ENCODE data around the gene E2F6.
A peak's percentile ranks its signal among the peaks of the same experiment; 100 is the strongest.

E2F6 gene, protein sequence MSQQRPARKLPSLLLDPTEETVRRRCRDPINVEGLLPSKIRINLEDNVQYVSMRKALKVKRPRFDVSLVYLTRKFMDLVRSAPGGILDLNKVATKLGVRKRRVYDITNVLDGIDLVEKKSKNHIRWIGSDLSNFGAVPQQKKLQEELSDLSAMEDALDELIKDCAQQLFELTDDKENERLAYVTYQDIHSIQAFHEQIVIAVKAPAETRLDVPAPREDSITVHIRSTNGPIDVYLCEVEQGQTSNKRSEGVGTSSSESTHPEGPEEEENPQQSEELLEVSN

DNA sequence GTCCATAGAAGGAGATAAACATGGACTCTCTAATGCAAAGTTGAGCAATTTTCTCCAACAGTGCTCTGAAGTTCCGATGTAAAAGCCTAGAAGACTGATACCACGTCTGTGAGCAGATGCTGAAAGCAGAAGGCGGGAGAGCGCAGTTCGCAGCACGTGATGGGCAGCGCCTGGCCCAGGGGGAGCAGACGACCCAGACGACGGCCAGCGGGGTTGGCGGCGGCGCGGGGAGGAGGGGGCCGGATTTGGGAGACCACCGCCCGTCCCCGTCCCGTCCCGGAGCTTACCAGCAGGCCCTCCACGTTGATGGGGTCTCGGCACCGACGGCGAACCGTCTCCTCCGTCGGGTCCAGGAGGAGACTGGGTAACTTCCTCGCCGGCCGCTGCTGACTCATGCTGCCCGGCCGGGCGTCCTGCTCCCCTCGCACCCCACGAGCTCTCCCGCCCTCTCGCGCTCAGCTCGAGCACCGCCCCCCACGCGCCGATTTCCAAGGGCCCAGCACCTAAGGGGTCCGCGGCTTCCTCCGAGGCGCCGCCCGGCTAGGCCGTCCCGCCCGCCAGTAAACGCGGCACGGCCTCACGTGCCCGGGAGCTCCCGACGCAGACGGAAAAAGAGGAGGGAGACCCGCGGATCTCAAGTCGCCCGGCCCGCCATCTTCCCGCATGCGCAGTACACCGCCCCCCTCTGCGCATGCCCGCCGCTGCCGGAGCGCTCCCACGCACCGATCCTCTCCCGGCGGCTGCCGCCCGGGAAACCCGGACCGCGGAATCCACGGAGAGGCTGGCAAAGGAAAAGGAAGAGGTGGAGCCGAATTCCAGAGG lies at the start of gene E2F6:
Gene E2F6 (minus strand): TSS at position 677 of the 822 bp plus-strand sequence. CDS start 282 bp downstream, at position 395.
- Histone ChIP-seq H3K27ac (ENCODE audit: low read length) (peak within 1 kb of the TSS; percentile 82), H3K27me3 (ENCODE audit: control insufficient read depth in 1 of 2, insufficient read depth in 2 of 2, low read length in 2 of 2) (no peaks in the 10 kb centered on the region), H3K9ac (ENCODE audit: low read length in 2 of 2) (peak within 1 kb of the TSS; percentile 2 to 55), H3K36me3 (ENCODE audit: control insufficient read depth in 2 of 2, insufficient read depth in 2 of 2, low read length in 2 of 2) (peaks cover 2 to 3% of the 10 kb centered on the region in 2 donors), H3K4me1 (ENCODE audit: control insufficient read depth, insufficient read depth, low read length) (peaks cover 13% of the 10 kb centered on the region), H3K9me3 (ENCODE audit: control insufficient read depth in 2 of 2, low read length in 2 of 2) (no peaks in the 10 kb centered on the region), H3K4me3 (ENCODE audit: low read length in 2 of 2) (peak within 1 kb of the TSS; percentile 47 to 72)

DNA sequence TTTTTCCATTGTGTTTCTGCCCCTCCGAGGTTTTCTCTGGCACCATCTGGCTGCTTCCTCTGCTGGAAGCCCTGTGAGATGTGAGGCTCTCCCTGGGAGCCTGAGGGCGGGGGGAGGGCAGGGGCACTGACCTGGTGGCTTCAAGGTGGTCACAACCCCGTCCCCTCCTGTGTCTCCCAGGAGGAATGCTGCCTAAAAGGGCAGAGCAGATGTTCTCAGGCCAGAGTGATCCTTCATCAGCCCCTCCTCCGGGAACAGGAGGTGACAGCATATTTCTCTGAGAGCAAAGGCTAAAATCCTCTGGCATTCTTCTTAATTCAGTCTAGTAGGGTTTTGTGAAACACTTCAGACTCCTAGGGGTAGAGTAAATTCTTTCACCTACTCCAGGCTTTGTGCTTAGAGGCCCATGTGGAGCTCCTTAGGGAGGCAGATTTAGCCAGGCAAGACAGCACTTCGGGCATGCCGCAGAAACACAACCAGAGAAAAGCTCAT lies 49.6 kb upstream of the E2F6 start:
- Histone ChIP-seq H3K9me3 (ENCODE audit: control insufficient read depth in 2 of 2, low read length in 2 of 2) (no peaks in the 10 kb centered on the region), H3K4me3 (ENCODE audit: low read length in 2 of 2) (no peak overlapping the region), H3K4me1 (ENCODE audit: control insufficient read depth, insufficient read depth, low read length) (no peaks in the 10 kb centered on the region), H3K9ac (ENCODE audit: low read length in 2 of 2) (no peak overlapping the region), H3K36me3 (ENCODE audit: control insufficient read depth in 2 of 2, insufficient read depth in 2 of 2, low read length in 2 of 2) (no peaks in the 10 kb centered on the region), H3K27me3 (ENCODE audit: control insufficient read depth in 1 of 2, insufficient read depth in 2 of 2, low read length in 2 of 2) (peaks cover 0 to 2% of the 10 kb centered on the region in 2 donors), H3K27ac (ENCODE audit: low read length) (no peak overlapping the region)

DNA sequence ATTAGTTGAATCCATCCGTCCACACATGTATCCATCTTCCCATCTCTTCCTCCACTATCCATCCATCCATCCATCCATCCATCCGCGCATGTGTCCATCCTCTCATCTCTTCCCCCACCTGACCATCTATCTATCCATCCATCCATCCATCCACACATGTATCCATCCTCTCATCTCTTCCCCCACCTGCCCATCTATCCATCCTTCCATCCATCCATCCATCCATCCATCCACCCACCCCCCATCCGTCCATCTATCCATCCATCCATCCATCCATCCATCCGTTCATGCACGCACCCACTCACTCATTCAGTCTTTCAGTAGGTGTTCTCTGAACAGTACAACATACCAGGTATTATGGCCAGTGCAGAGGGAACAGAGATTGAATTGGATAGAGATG lies 48.9 kb upstream of the E2F6 start:
- Histone ChIP-seq H3K36me3 (ENCODE audit: control insufficient read depth in 2 of 2, insufficient read depth in 2 of 2, low read length in 2 of 2) (no peaks in the 10 kb centered on the region), H3K9ac (ENCODE audit: low read length in 2 of 2) (no peak overlapping the region), H3K9me3 (ENCODE audit: control insufficient read depth in 2 of 2, low read length in 2 of 2) (no peaks in the 10 kb centered on the region), H3K4me3 (ENCODE audit: low read length in 2 of 2) (no peak overlapping the region), H3K27me3 (ENCODE audit: control insufficient read depth in 1 of 2, insufficient read depth in 2 of 2, low read length in 2 of 2) (peaks cover 0 to 2% of the 10 kb centered on the region in 2 donors), H3K27ac (ENCODE audit: low read length) (no peak overlapping the region), H3K4me1 (ENCODE audit: control insufficient read depth, insufficient read depth, low read length) (no peaks in the 10 kb centered on the region)

DNA sequence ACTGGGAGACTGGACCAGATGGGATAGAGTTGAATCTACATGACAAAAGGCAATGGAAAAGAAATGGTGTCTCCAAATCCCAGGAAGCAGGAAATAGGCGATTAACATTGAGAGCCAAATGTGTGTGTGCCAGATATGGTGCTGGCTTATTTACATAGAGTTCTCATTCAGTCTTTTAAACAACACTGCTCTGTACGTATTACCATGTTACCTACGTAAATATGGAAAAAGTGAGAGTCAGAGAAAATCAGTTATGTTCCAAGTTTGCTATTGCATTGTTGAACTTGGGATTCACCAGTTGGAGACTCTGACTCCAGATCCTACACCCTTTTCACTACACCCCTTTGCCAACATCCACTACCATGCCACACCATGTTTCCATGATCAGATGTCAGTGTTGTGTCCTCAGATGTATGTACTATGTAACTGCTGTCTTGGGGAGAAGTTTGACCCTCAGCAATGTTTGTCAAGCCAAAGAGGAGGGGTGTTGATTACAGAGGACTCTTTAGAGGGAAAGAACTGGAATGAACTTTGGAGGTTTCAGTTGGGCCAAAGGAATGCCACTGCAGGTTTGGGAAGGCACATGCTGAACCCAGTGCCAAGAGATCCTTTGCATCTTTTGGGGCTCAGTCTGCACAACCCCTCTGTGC lies 48.2 kb upstream of the E2F6 start:
- Histone ChIP-seq H3K9me3 (ENCODE audit: control insufficient read depth in 2 of 2, low read length in 2 of 2) (no peaks in the 10 kb centered on the region), H3K27ac (ENCODE audit: low read length) (no peak overlapping the region), H3K4me1 (ENCODE audit: control insufficient read depth, insufficient read depth, low read length) (no peaks in the 10 kb centered on the region), H3K4me3 (ENCODE audit: low read length in 2 of 2) (no peak overlapping the region), H3K36me3 (ENCODE audit: control insufficient read depth in 2 of 2, insufficient read depth in 2 of 2, low read length in 2 of 2) (no peaks in the 10 kb centered on the region), H3K9ac (ENCODE audit: low read length in 2 of 2) (no peak overlapping the region), H3K27me3 (ENCODE audit: control insufficient read depth in 1 of 2, insufficient read depth in 2 of 2, low read length in 2 of 2) (peaks cover 0 to 2% of the 10 kb centered on the region in 2 donors)

DNA sequence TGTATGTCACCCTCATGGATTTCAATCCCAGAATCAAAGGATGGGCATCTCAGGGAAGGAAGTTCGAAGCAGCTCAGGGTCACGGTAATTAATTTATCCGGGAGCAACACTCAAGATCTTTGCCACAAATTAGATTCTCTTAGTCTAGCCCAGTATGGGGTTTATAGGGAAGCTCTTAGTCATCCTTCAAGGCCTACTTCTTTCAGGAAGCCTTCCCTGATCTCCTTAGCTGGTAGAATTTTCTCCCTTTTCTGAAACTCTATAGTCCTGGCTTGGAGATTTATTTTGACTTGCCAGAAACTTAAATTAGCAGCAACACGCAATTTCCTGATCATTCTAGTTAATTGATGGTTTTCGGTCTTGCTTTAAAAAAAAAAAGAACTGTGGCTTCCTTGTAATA lies 47.4 kb upstream of the E2F6 start:
- Histone ChIP-seq H3K4me3 (ENCODE audit: low read length in 2 of 2) (no peak overlapping the region), H3K36me3 (ENCODE audit: control insufficient read depth in 2 of 2, insufficient read depth in 2 of 2, low read length in 2 of 2) (no peaks in the 10 kb centered on the region), H3K4me1 (ENCODE audit: control insufficient read depth, insufficient read depth, low read length) (no peaks in the 10 kb centered on the region), H3K9ac (ENCODE audit: low read length in 2 of 2) (no peak overlapping the region), H3K27me3 (ENCODE audit: control insufficient read depth in 1 of 2, insufficient read depth in 2 of 2, low read length in 2 of 2) (peaks cover 0 to 2% of the 10 kb centered on the region in 2 donors), H3K27ac (ENCODE audit: low read length) (no peak overlapping the region), H3K9me3 (ENCODE audit: control insufficient read depth in 2 of 2, low read length in 2 of 2) (no peaks in the 10 kb centered on the region)

DNA sequence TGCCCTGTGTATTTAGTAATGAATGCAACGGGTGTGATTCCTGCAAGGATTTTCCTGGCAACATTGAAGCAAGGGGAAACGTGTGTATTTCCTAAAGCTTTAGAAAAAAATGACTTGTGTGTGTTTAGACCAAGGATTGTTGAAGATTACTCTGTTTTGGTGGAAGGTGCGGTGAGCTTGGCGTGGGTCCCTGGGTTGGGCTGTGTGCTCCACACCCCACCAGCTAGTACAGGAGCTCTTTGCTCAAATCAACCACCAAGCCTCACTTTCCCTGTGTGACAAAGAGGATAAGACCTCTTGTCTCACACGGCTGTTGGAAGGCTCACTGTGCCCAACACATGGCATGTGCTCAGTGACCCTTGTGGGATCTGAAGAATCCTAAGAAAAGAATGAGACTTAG lies 46.5 kb upstream of the E2F6 start:
- Histone ChIP-seq H3K9me3 (ENCODE audit: control insufficient read depth in 2 of 2, low read length in 2 of 2) (no peaks in the 10 kb centered on the region), H3K36me3 (ENCODE audit: control insufficient read depth in 2 of 2, insufficient read depth in 2 of 2, low read length in 2 of 2) (no peaks in the 10 kb centered on the region), H3K4me1 (ENCODE audit: control insufficient read depth, insufficient read depth, low read length) (no peaks in the 10 kb centered on the region), H3K9ac (ENCODE audit: low read length in 2 of 2) (no peak overlapping the region), H3K4me3 (ENCODE audit: low read length in 2 of 2) (no peak overlapping the region), H3K27me3 (ENCODE audit: control insufficient read depth in 1 of 2, insufficient read depth in 2 of 2, low read length in 2 of 2) (peaks cover 0 to 2% of the 10 kb centered on the region in 2 donors), H3K27ac (ENCODE audit: low read length) (no peak overlapping the region)

DNA sequence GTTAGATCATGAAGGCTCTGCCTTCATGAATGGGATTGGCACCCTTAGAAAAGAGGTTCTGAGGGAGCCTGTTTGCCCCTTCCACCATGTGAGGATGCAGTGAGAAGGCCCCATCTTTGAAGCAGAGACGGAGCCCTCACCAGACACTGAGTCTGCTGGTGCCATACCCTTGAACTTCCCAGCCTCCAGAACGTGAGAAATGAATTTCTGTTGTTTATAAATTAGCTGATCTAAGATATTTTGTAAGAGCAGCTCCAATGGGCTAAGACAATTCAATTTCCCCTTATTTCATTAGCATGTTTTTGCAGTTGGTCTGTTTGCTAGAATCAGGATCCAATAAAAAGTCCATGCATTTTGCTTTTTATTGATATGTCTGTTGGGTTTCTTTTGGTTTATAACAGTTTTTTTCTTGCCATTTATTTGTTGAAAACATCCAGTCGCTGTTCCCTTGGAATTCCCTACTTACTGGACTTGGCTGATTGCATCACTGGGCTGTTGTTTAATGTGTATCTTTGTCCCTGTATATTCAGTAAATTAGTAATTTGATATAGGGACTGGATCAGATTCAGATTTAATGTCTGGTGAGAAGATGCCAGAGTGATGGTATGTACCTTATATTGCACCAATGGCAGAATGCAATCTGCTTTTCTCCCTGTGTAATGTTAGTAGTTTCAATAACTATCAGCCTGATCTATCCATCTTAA lies 43.8 kb upstream of the E2F6 start:
- Histone ChIP-seq H3K9me3 (ENCODE audit: control insufficient read depth in 2 of 2, low read length in 2 of 2) (no peaks in the 10 kb centered on the region), H3K9ac (ENCODE audit: low read length in 2 of 2) (no peak overlapping the region), H3K36me3 (ENCODE audit: control insufficient read depth in 2 of 2, insufficient read depth in 2 of 2, low read length in 2 of 2) (no peaks in the 10 kb centered on the region), H3K4me1 (ENCODE audit: control insufficient read depth, insufficient read depth, low read length) (no peaks in the 10 kb centered on the region), H3K4me3 (ENCODE audit: low read length in 2 of 2) (no peak overlapping the region), H3K27me3 (ENCODE audit: control insufficient read depth in 1 of 2, insufficient read depth in 2 of 2, low read length in 2 of 2) (peaks cover 0 to 2% of the 10 kb centered on the region in 2 donors), H3K27ac (ENCODE audit: low read length) (no peak overlapping the region)

DNA sequence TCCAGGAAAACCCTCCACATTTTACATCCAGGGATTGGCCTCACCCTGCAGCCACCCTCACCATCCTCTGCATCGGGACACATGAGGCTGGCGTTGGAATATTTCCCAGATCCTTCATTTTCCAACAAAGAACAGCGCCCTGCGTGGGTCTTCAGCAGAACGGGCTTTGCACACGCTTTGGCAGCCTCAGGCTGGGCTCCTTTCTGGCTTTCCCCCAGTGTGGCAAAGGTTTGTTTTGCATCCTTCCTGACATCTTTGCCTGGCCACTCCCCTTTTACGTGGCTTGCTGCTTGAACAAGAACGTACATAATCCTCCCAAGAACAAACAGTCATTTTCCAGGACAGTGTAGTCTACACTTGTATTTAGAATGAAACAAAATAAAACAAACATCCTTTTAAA lies 42.3 kb upstream of the E2F6 start:
- H3K27me3 ChIP-seq (ENCODE audit: control insufficient read depth in 1 of 2, insufficient read depth in 2 of 2, low read length in 2 of 2) = no peaks in the 10 kb centered on the region
- no peak overlapping the region for H3K4me3 ChIP-seq (ENCODE audit: low read length in 2 of 2)
- no peaks in the 10 kb centered on the region for H3K4me1 ChIP-seq (ENCODE audit: control insufficient read depth, insufficient read depth, low read length)
- peak overlapping the region; percentile 58 for H3K27ac ChIP-seq (ENCODE audit: low read length)
- no peaks in the 10 kb centered on the region for H3K9me3 ChIP-seq (ENCODE audit: control insufficient read depth in 2 of 2, low read length in 2 of 2)
- H3K9ac ChIP-seq (ENCODE audit: low read length in 2 of 2) = no peak overlapping the region
- no peaks in the 10 kb centered on the region for H3K36me3 ChIP-seq (ENCODE audit: control insufficient read depth in 2 of 2, insufficient read depth in 2 of 2, low read length in 2 of 2)

DNA sequence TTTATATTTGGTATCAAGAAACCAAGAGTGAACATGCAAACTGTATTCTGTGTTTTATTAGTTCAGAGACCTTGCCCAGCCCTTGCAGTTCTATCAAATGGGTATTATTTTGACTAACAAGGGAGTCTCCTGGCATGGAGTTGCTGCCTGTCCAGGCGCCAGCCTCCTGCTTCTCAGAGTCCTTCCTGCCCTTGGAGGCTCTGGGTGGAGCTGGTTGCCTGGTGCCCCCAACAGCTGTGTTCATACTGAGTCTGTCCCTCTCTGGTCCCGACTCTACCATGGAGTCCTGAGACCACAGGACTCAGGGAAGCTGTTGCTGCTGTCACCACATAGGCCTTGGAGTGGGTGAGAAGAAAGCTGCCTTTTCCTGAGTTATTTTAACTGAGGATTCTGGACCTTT lies 41.6 kb upstream of the E2F6 start:
- Histone ChIP-seq H3K36me3 (ENCODE audit: control insufficient read depth in 2 of 2, insufficient read depth in 2 of 2, low read length in 2 of 2) (no peaks in the 10 kb centered on the region), H3K4me1 (ENCODE audit: control insufficient read depth, insufficient read depth, low read length) (no peaks in the 10 kb centered on the region), H3K9me3 (ENCODE audit: control insufficient read depth in 2 of 2, low read length in 2 of 2) (peaks cover 0 to 6% of the 10 kb centered on the region in 2 donors), H3K4me3 (ENCODE audit: low read length in 2 of 2) (no peak overlapping the region), H3K9ac (ENCODE audit: low read length in 2 of 2) (no peak overlapping the region), H3K27me3 (ENCODE audit: control insufficient read depth in 1 of 2, insufficient read depth in 2 of 2, low read length in 2 of 2) (no peaks in the 10 kb centered on the region), H3K27ac (ENCODE audit: low read length) (peak overlapping the region; percentile 58)

DNA sequence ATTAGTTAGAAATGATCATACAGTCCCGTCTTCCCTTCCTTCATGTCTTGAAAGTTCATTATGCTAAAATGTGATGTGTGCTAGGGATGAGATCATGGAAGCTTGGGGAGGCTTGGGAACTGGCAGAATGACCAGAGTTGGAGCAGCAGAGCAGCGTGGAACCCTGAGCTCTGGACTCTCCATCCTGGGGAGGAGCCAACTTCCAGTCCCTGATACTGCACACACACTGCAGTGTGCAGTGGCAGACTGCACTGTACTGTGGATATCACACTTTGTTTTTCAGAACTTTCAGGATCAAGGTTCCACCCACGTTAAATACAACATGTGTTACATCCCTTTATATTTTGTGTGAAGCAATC lies 40.6 kb upstream of the E2F6 start:
- Histone ChIP-seq H3K27me3 (ENCODE audit: control insufficient read depth in 1 of 2, insufficient read depth in 2 of 2, low read length in 2 of 2) (no peaks in the 10 kb centered on the region), H3K4me1 (ENCODE audit: control insufficient read depth, insufficient read depth, low read length) (no peaks in the 10 kb centered on the region), H3K9me3 (ENCODE audit: control insufficient read depth in 2 of 2, low read length in 2 of 2) (peaks cover 0 to 6% of the 10 kb centered on the region in 2 donors), H3K9ac (ENCODE audit: low read length in 2 of 2) (no peak overlapping the region), H3K27ac (ENCODE audit: low read length) (no peak overlapping the region), H3K4me3 (ENCODE audit: low read length in 2 of 2) (no peak overlapping the region), H3K36me3 (ENCODE audit: control insufficient read depth in 2 of 2, insufficient read depth in 2 of 2, low read length in 2 of 2) (no peaks in the 10 kb centered on the region)

Data from stomach smooth muscle (tissue), 2 donors.